NK-92 (cell line): ENCODE data around the gene NEUROD1.
"Not testable (repeated sequence)": the region's sequence is repeated elsewhere in the genome, so short reads cannot be mapped to it uniquely, and the experiment has no call there.

Experiments used
- DNase-seq: peaks from one replicate; lab custom pipeline; 2025; ENCODE audit not compliant: unreplicated experiment; lab: John Stamatoyannopoulos, UW

The NEUROD1 gene

DNA sequence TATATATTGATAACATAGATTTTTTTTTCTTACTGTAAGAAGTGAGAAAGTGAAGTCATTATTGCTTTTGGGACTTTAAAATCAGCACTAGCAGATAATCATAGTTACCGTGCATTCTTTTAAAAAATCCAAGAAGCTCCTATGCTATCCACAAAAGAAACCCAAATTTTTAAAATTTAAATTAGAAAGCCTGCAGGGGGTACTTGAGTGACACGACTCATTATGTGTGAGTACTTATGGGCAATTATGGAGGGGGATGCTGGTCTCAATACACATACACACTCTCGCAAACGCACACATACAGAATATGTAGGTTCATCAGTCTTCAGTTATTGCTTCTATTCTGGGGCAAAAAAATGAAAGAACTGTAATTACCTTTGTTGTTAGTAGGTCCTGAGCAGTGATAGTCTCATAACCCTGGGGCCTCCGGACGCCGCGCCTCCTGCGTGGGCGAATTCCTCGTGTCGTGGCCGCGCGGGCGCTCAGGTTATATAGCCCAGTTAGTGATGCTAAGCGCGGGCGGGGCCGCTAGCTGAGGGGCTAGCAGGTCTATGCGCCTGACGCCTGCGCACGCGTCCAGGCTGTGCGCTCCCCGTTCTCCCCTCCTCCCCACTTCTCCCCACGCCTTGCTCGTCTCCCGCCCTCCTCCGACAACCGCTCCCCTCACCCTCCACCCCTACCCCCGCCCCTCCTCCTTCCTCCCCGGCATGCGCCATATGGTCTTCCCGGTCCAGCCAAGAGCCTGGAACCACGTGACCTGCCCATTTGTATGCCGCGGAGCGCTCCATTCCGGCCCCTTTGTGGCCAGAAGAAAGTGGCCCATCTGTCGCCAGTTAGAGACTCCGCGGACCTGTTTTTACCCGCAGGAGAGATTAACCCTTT lies at the start of gene NEUROD1:
Gene NEUROD1, minus strand, starts transcription at position 463 of the 882 bp plus-strand sequence. CDS start 1,657 bp downstream, outside the sequence.
- DNase-seq = no peak

DNA sequence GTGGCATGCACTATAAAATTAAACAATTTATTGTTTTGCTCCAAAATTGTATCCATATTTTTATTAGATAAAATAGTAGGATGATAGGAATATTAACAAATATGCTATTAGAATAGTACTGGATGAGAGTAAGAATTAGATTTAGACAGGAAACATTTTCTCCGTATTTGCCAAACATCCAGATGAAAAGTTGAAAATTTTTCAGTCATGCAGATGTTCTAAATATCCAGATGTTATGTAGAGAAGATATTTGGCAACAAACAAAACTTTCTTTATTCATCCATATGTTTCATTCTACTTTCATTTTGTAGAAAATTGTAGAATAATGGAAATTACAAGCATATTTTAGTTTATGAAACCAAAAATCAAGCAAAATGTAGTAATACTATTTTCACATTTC lies 45.2 kb upstream of the NEUROD1 start:
- DNase-seq = no peak

- no peak for DNase-seq
Measured at GRCh38 chr2:181724662-181725061, 44.3 kb upstream of the NEUROD1 start.

DNA sequence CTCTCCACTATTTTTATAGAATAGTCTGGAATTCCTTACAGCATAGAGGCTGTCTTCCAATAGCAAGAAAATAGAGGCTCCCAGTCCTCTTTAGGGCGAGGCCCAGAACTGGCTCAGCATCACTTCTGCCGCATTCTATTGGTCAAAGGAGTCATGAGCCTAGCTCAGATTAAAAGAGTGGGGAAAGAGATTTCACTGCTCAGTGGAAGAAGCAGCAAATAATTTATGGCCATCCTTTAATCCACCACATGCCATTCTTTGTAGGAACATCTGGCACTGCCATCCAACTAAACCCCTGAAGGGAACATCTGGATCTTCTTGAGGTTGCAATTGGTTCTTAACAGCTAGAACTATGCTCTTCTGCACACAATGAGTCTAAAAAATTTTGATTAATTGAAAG lies 43.4 kb upstream of the NEUROD1 start:
- no peak for DNase-seq

DNA sequence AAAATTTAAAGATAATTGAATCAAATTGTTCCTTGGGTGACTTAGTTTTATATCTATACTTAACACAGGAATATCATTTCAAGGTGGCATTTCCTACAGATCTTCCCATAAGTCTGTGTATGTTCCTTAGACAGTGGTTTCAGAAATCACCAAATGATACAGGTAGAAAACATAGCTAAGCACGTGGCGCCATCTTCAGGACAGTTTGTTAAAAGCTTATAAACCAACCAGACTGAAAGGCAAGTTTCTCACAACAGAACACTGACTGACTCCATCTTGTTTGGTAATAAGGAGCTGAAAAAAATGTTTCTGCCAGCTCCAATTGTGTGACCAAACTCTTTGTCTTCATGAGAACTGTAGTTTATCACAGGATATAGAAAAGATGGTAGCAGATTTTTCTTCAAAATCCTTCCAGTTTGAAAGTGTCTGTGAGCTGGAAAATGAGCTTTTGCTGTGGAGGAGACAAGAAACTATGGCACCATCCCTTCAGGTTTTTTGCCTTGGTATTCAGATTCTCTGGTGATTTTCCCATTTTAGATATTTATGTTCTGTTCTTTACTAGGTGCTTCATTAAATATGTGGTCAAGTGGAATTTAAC lies 34.8 kb upstream of the NEUROD1 start:
- peak; percentile 5 for DNase-seq

GRCh38 chr2:181711051-181711450 lies 30.7 kb upstream of the NEUROD1 start:
- DNase-seq = not testable (repeated sequence)

DNA sequence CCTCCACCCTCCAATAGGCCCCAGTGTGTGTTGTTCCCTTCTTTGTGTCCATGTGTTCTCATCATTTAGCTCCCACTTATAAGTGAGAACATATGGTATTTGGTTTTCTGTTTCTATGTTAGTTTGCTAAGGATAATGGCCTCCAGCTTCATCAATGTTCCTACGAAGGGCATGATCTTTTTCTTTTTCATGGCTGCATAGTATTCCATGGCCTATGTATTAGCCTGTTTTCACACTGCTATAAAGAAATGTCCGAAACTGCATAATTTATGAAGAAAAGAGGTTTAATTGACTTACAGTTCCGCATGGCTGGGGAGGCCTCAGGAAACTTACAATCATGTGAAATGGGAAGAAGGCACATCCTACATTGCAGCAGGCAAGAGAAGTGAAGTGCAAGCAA lies 22.2 kb upstream of the NEUROD1 start:
- not testable (repeated sequence) for DNase-seq

DNA sequence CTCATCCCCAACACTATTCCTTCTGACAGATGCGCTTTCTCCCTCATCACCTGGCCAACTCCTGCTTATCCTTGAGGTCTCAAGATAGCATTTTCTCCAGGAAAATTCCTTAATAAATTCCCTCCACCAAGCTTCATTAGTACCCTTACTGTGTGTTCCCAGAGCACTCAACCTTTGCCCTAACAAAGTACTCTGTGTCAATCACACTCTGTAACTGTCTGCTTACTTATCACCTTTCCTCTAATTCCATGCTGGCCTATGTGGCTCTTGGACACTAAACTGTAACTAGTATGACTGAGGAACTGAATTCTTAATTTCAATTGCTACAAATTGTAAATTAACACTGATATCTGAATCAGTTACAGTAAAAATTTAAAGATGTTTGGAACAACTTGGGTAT lies 17.9 kb upstream of the NEUROD1 start:
- DNase-seq = no peak

GRCh38 chr2:181697571-181697970 lies 17.3 kb upstream of the NEUROD1 start:
- DNase-seq = no peak

DNA sequence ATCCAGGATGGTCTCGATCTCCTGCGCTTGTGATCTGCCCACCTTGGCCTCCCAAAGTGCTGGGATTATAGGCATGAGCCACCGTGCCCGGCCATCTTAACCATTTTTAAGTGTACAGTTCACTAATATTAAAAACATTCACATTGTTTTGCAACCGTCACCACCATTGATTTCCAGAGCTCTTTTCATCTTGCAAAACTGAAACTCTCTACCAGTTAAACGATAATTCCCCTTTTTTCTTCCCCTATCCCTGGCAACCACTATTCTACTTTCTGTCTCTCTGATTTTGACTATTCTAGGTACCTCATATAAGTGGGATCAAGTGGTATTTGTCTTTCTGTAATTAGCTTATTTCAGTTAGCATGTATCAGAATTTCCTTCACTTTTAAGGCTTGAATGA lies 16.8 kb upstream of the NEUROD1 start:
- no peak for DNase-seq

- DNase-seq = no peak
Measured at GRCh38 chr2:181694271-181694670, 14.0 kb upstream of the NEUROD1 start.

GRCh38 chr2:181690860-181691259 lies 10.5 kb upstream of the NEUROD1 start:
- DNase-seq = no peak

GRCh38 chr2:181686576-181687185 lies 6.4 kb upstream of the NEUROD1 start:
- DNase-seq = no peak

DNA sequence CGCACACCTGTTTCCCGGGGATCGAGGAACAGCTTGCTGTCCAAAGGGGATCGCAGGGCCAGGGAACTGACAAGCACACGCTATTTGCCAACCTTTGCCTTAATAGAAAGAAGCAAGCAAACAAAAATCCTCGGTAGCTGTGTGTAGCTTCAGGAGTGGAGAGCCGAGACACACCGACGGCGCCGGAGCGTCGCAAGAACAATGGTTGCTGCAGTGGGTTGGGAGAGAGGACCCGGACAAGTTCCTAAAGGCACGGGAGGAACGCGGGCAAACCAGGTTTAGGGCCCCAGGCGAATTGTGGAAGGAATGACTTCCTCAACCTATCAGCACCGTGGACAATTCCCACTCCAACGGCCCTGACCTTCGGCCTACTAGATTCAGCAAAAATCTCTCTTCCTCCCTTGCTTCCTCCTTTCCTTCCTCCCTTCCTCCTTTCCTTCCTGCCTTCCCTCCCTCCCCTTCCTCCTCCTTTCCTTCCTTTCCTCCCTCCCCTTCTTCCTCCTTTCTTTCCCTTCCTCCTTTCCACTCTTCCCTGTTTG lies 4.9 kb upstream of the NEUROD1 start:
- no peak for DNase-seq

- no peak for DNase-seq
Measured at GRCh38 chr2:181684454-181685149, 4.3 kb upstream of the NEUROD1 start.

GRCh38 chr2:181683518-181684453 lies 3.5 kb upstream of the NEUROD1 start:
- DNase-seq = no peak

DNA sequence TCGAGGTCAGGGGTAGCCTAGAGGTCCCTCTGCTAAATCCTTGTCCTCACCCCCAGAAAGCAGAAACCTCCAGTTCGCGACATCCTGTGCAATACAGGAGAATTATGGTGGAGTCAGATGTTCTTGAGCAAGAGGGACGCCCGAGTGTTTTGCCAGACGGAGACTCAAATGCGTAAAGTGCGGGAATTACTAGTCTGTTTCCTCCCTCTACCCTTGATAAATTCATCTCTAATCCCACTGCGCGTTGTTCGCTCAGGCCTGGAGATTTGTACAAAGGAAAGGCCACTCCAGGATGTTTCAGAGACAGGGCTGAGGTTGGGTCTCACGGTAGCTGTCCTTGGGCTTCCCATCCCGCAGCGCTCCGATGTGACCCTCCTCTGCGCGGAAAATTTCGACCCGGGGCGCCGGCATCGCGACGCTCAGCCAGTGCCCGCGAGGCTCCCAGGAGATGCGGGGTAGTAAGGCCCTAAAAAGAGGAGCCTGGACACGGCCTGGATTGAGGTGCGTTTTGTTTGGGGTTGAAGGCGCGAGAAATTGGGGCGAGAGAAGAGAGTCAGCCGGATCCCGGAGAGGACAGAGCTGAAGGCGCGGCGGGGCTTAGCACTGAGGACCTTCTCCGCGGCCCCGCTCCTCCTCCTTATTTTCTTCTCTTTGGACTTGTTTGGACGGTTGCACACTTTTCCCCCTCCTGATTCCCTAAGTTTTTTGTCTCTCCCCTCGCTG lies 2.6 kb upstream of the NEUROD1 start:
- no peak for DNase-seq

GRCh38 chr2:181682026-181682789 lies 1.9 kb upstream of the NEUROD1 start:
- DNase-seq = no peak
